ENCODE results near the gene TUBA8. TPM values are rescaled to one million over a fixed set of nuclear protein-coding genes. Genes with fewer than 3 reads are reported as not detected.

The TUBA8 gene
- total RNA-seq, 2 experiments from 2014 or later, result 0.25 TPM; not detected in 1

DNA sequence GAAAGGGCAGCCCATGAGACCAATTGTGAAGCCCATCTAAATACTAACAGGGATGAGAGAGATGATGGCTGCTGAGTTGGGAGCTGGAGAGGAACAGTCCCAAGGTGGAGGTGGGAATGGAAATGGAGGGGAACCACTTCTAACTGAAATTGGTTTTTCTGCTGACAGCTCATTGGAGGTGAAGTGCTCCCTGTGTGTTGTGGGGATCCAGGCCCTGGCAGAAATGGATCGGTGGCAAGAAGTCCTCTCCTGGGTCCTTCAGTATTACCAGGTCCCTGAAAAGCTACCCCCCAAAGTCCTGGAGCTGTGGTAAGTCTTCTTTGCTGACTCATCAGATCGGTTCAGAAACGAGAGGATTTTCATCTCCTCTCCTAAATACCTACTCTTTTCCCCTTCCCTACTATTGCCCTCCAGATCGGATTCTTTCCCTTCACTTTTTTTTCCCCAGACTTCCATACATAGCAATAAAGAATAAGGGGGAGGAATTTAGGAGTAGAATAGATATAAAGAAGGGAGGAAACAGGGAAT, 30.8 kb upstream of the TUBA8 start:
- peaks cover 47% of the 10 kb centered on the region for H3K4me1 Mint-ChIP-seq (ENCODE audit: low read depth)
- no peaks in the 10 kb centered on the region for H3K27me3 Mint-ChIP-seq (ENCODE audit: low read depth)
- H3K4me3 Mint-ChIP-seq, result peak overlapping the region; percentile 99
- CTCF ChIA-PET, result interaction anchor here (0.5 to 2.6 kb wide), 5 partner anchors 11 to 73 kb away, joined by 3 to 5 read pairs (median 3); partner anchors contain the start of gene USP18
- H3K36me3 Mint-ChIP-seq (ENCODE audit: low read depth), result peaks cover 48% of the 10 kb centered on the region
- no peaks in the 10 kb centered on the region for H3K9me3 Mint-ChIP-seq
- intact Hi-C loops (cut with micrococcal nuclease), result loop anchor here (5.0 kb wide), 2 partner anchors 57 to 992 kb away; partner anchors contain the start of gene MICAL3
- H3K27ac Mint-ChIP-seq, result peak overlapping the region; percentile 19
- no peak for DNase-seq

DNA sequence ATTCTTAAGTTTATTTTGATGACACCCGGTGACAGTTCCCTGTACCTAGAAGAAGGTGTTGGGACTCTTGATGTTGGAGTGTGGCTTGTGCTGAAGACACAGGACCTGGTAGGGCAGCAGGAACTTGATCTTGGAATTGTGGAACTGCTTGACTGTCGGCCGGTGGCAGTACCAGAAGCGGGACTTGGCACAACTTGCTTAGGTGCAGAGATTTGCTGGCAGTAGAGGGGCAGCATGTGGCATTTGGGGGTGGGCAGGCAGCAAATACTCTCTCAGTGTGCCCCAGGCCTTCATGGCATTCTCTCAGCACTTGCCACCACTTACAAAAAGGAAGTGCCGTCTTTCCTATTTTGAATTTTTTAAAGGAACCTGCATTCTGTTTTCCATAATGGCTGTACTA, 29.2 kb upstream of the TUBA8 start:
- Mint-ChIP-seq H3K4me1 (ENCODE audit: low read depth) (peaks cover 42% of the 10 kb centered on the region), H3K4me3 (no peak overlapping the region), H3K27ac (no peak overlapping the region)

DNA sequence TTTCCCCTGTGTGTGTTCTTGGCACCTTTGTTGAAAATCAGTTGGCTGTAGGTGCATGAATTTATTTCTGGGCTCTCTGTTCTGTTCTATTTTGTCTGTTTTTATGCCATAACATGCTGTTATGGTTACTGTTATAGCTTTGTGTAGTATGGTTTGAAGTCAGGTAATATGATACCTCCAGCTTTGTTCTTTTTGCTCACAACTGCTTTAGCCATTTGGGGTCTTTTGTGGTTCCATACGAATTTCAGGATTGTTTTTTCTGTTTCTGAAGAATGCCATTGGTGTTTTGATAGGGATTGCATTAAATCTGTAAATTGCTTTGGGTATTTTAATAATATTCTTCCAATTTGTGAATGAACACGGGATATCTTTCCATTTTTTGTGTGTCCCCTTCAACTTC, 28.1 kb upstream of the TUBA8 start:
- H3K36me3 Mint-ChIP-seq (ENCODE audit: low read depth), result peaks cover 58% of the 10 kb centered on the region
- no peak for DNase-seq
- H3K27me3 Mint-ChIP-seq (ENCODE audit: low read depth), result no peaks in the 10 kb centered on the region
- intact Hi-C loops (cut with micrococcal nuclease), result no loop called here
- H3K4me1 Mint-ChIP-seq (ENCODE audit: low read depth), result peaks cover 36% of the 10 kb centered on the region
- CTCF ChIA-PET, result no interaction called here
- H3K4me3 Mint-ChIP-seq, result no peak overlapping the region
- H3K9me3 Mint-ChIP-seq, result no peaks in the 10 kb centered on the region
- H3K27ac Mint-ChIP-seq, result no peak overlapping the region

More for the DNA sequence above, 29.2 kb upstream of the TUBA8 start:
- no peaks in the 10 kb centered on the region for H3K9me3 Mint-ChIP-seq
- DNase-seq, result no peak
- CTCF ChIA-PET, result no interaction called here
- H3K36me3 Mint-ChIP-seq (ENCODE audit: low read depth), result peaks cover 58% of the 10 kb centered on the region
- H3K27me3 Mint-ChIP-seq (ENCODE audit: low read depth), result no peaks in the 10 kb centered on the region
- intact Hi-C loops (cut with micrococcal nuclease), result no loop called here

DNA sequence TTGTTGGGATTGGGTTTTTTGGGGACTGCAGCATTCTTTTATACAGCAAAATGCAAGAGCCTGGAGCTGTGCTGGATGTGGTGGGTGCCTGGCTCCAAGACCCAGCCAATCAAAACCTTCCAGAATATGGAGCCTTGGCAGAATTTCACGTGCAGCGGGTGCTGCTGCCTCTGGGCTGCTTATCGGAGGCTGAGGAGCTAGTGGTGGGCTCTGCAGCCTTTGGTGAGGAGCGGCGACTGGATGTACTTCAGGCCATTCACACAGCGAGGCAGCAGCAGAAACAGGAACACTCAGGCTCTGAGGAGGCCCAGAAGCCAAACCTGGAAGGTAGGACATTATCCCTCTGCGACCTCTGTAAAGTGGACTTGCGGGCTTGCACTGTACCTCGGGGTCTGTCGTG, 27.2 kb upstream of the TUBA8 start:
- Mint-ChIP-seq H3K4me1 (ENCODE audit: low read depth) (peaks cover 34% of the 10 kb centered on the region), H3K4me3 (no peak overlapping the region), H3K27me3 (ENCODE audit: low read depth) (no peaks in the 10 kb centered on the region), H3K27ac (no peak overlapping the region), H3K36me3 (ENCODE audit: low read depth) (peaks cover 56% of the 10 kb centered on the region), H3K9me3 (no peaks in the 10 kb centered on the region)
- CTCF ChIA-PET, result no interaction called here
- intact Hi-C loops (cut with micrococcal nuclease), result no loop called here
- no peak for DNase-seq

DNA sequence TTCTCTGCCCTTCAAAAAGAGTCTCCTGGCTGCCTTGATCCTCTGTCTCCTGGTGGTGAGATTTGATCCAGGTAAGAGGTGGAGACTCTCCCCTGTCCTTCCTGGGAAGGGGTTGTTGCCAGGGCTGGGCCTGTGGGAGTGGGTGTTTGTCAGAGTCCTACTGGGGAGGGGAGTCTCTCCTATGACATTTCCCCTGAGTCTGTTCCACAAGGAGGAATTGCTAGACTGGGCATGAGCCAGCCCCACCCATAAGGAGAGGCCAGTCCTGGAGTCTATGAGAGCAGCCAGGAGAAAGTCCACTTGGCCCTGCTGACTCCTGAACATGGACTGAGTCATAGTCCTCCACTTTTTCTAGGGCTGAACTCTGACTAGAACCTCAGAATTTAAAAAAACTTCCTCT, 25.4 kb upstream of the TUBA8 start:
- DNase-seq, result no peak
- Mint-ChIP-seq H3K27ac (no peak overlapping the region), H3K4me3 (no peak overlapping the region), H3K9me3 (no peaks in the 10 kb centered on the region), H3K27me3 (ENCODE audit: low read depth) (no peaks in the 10 kb centered on the region), H3K36me3 (ENCODE audit: low read depth) (peaks cover 48% of the 10 kb centered on the region), H3K4me1 (ENCODE audit: low read depth) (peaks cover 25% of the 10 kb centered on the region)
- intact Hi-C loops (cut with micrococcal nuclease), result no loop called here
- CTCF ChIA-PET, result no interaction called here

DNA sequence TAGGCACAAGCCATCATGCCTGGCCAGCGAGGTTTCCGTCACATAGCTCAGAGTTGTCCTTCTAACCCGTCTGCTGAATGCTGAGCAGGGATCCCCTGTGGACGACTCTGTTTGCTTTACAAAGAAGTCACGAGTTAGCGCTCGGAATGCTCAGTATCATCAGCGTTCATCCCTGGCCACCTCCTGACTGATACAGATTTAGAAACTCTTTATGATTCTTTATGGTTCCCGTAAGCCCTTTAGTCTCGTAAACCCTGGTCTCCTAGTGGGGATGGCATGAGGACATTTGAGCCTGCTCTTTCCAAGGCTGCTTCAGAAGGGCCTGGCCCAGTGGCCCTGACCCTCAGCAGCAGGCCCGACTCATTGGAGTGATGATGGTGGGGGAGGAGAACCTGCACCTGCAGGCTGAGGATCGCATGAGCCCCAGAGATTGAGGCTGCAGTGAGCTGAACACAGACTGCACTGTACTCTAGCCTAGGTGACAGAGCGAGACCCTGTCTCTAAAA, 23.2 kb upstream of the TUBA8 start:
- intact Hi-C loops (cut with micrococcal nuclease), result no loop called here
- H3K9me3 Mint-ChIP-seq, result no peaks in the 10 kb centered on the region
- CTCF ChIA-PET, result interaction anchor here (1.2 kb wide), 1 partner anchor 15 kb away, joined by 3 read pairs; no protein-coding TSS in a partner anchor
- peaks cover 18% of the 10 kb centered on the region for H3K4me1 Mint-ChIP-seq (ENCODE audit: low read depth)
- no peak for DNase-seq
- H3K36me3 Mint-ChIP-seq (ENCODE audit: low read depth), result peaks cover 40% of the 10 kb centered on the region
- no peak overlapping the region for H3K27ac Mint-ChIP-seq
- no peaks in the 10 kb centered on the region for H3K27me3 Mint-ChIP-seq (ENCODE audit: low read depth)
- no peak overlapping the region for H3K4me3 Mint-ChIP-seq

DNA sequence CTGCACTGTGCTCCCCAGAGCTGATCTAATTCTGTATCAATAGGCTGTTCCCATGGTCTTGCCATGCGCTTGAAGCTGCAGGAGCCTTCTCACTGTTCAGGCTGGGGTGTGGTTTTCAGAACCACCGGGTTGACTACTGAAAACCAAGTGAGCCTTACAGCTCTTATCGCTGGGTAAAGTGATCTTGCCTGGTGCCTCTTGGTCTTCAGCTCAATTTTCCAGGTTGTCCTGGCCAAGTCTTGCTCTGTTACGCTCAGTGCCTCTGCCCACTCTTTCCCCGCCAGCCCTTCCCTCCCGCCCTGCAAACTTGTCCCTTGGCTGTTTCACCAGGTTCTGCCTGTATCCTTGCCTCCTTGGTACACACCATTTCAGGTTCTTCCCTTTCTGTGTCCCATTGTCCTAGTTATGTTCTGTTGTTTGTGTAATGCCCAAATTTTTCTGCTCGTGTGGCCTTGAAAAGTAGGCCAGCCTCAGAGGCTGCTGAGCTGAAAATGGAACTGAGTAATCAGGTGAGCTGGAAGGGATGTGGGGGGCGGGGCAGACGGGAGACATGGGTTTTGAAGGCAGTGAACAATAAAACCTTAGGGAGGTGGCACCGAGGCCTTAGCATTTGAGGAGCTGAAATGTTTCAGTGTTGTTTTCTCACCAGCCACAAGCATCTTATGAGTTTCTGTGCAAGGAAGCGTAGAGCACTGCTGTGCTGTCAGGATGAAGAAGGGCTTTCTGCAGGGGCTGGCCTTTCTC, 21.6 kb upstream of the TUBA8 start:
- no peaks in the 10 kb centered on the region for H3K27me3 Mint-ChIP-seq (ENCODE audit: low read depth)
- intact Hi-C loops (cut with micrococcal nuclease), result no loop called here
- peak; percentile 31 for DNase-seq

DNA sequence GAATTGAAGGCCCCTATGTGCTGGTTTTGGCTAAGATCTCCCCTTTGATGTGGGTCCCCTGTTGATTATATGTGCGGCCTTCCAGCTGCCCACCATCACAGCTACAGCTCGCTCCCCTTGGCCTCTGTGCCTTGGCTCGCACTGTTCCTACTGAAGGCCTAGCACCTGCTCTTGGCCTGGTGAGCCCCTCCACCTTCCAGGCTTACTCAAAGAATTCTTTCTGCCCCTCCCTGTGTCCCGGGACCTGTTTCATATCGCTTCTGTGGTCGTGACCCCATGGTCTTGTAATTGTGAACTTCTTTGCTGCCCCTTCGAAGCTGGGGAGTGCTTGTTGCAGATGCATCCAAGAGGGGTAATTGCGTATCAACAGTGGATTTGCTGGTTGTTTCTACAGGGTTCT, 20.3 kb upstream of the TUBA8 start:
- Mint-ChIP-seq H3K36me3 (ENCODE audit: low read depth) (peaks cover 26% of the 10 kb centered on the region), H3K27me3 (ENCODE audit: low read depth) (no peaks in the 10 kb centered on the region), H3K4me1 (ENCODE audit: low read depth) (peaks cover 20% of the 10 kb centered on the region), H3K4me3 (no peak overlapping the region), H3K27ac (no peak overlapping the region), H3K9me3 (no peaks in the 10 kb centered on the region)
- CTCF ChIA-PET, result interaction anchor here (1.1 to 2.0 kb wide), 2 partner anchors 11 to 13 kb away, joined by 5 read pairs; partner anchors contain the start of gene PEX26
- intact Hi-C loops (cut with micrococcal nuclease), result no loop called here
- no peak for DNase-seq

More for the DNA sequence above, 21.6 kb upstream of the TUBA8 start:
- Mint-ChIP-seq H3K4me1 (ENCODE audit: low read depth) (peaks cover 17% of the 10 kb centered on the region), H3K27ac (peak overlapping the region; percentile 56), H3K9me3 (no peaks in the 10 kb centered on the region), H3K36me3 (ENCODE audit: low read depth) (peaks cover 27% of the 10 kb centered on the region), H3K4me3 (no peak overlapping the region)
- CTCF ChIA-PET, result interaction anchor here (0.7 to 1.1 kb wide), 3 partner anchors 11 to 13 kb away, joined by 3 to 6 read pairs (median 5); partner anchors contain the start of gene PEX26

DNA sequence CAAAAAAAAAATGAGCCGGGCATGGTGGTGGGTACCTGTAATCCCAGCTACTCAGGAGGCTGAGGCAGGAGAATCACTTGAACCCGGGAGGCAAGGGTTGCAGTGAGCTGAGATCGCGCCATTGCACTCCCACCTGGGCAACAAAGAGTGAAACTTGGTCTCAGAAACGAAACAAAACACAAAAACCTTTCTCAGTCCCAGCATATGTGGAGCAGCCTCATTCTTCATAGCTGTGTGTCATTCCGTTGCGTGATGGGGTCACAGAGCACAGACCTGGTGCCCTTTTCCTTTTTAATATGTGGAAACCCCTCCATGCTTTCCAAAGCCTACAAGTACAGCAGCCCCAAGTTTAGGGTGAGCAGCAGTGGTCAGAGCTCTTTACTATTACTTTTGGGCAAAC, 19.1 kb upstream of the TUBA8 start:
- CTCF ChIA-PET, result interaction anchor here (0.6 to 2.0 kb wide), 3 partner anchors 13 to 58 kb away, joined by 4 to 5 read pairs (median 4); partner anchors contain the start of genes PEX26 and USP18
- Mint-ChIP-seq H3K27me3 (ENCODE audit: low read depth) (no peaks in the 10 kb centered on the region), H3K36me3 (ENCODE audit: low read depth) (peaks cover 28% of the 10 kb centered on the region), H3K9me3 (no peaks in the 10 kb centered on the region), H3K4me1 (ENCODE audit: low read depth) (peaks cover 28% of the 10 kb centered on the region), H3K4me3 (no peak overlapping the region), H3K27ac (no peak overlapping the region)
- DNase-seq, result no peak
- intact Hi-C loops (cut with micrococcal nuclease), result no loop called here

DNA sequence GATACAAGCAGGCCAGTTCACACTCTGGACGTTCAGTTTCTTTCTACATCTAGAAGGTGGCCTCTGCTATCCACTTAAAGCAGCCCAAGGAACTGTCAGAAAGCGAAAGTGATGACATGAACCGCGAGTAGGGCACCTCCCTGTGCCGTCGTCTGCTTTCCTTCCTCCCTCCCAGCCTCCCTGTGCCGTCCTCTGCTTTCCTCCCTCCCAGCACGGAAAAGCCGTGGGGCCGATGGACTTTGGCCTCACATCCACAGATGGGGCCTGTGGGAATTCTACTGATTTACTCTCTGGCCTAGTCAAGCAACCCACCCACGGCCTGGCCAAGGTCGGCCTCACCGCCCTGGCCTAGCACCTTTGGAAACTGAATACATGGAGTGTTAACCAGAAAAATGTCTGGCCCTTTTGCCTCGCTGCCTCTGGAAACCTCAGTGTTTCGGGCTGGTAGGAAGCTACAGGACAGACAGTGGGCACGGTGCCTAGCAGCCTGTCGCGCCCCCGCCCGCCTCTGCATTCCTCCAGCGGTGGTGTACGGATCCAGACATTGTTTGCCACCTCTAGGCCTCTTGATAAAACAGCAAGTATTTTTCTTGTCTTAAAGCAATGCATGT, 18.6 kb upstream of the TUBA8 start:
- CTCF ChIA-PET, result interaction anchor here (0.6 to 2.0 kb wide), 4 partner anchors 13 to 262 kb away, joined by 3 to 5 read pairs (median 4); partner anchors contain the start of genes PEX26 and USP18
- intact Hi-C loops (cut with micrococcal nuclease), result no loop called here
- H3K36me3 Mint-ChIP-seq (ENCODE audit: low read depth), result peaks cover 31% of the 10 kb centered on the region
- H3K9me3 Mint-ChIP-seq, result peaks cover 3% of the 10 kb centered on the region
- H3K4me3 Mint-ChIP-seq, result no peak overlapping the region
- H3K27me3 Mint-ChIP-seq (ENCODE audit: low read depth), result no peaks in the 10 kb centered on the region
- no peak overlapping the region for H3K27ac Mint-ChIP-seq
- DNase-seq, result no peak
- peaks cover 33% of the 10 kb centered on the region for H3K4me1 Mint-ChIP-seq (ENCODE audit: low read depth)

DNA sequence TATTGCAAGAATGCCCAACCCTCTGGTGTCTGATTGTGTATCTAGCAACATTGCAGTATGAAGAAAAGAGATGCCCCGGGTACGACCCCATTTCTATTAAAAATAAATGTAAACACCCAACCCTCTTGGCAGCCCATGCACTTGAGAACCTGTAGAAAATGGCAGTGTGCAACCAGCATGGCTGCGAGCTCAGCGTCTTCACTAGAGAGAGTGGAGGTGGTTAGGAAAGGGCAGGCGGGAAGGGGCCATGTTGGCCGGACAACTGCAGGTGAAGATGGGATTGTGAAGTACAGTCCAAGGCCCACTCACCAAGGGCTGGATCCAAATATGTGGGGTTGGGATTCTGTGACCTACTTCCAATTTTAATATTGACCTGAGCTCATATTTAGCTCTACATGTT, 16.9 kb upstream of the TUBA8 start:
- Mint-ChIP-seq H3K4me1 (ENCODE audit: low read depth) (peaks cover 34% of the 10 kb centered on the region), H3K4me3 (no peak overlapping the region), H3K9me3 (peaks cover 3% of the 10 kb centered on the region), H3K27ac (no peak overlapping the region), H3K36me3 (ENCODE audit: low read depth) (peaks cover 31% of the 10 kb centered on the region), H3K27me3 (ENCODE audit: low read depth) (no peaks in the 10 kb centered on the region)
- no peak for DNase-seq
- CTCF ChIA-PET, result interaction anchor here (0.6 to 0.8 kb wide), 3 partner anchors 12 to 129 kb away, joined by 3 to 5 read pairs (median 5); partner anchors contain the start of gene PEX26
- intact Hi-C loops (cut with micrococcal nuclease), result no loop called here

DNA sequence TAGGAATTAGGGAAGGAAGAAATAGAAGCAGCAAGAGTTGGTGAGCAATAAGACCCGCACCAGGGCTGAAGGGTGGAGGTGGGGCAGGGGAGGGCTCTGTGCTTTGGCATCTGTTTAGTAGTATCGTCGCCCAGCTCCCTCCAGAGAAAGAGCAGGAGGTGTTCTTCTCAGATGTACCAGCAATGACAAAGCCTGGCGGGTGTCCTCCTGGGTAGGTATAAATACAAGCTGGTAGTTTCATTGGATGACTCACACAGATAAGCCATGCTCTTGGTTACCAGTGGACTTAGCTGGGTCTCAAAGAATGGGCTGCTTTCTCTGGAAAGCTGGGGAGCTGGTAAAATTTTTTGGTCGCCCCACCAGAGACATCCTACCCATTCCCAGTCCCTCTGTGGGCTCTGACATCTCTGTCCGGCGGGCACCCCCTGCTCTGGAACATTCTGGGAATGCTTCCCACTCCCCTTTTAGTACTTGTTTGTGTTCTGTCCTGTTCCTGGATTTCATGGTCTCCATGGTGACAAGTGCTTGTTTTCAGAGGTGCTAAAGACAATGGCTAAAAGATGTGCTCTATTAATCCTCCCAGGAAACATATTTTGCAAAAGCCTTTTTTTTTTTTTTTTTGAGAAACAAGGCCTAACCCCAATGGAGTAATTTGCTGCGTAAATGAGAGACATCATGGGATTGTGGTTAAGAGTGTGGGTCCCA, 15.4 kb upstream of the TUBA8 start:
- intact Hi-C loops (cut with micrococcal nuclease), result no loop called here
- no peak for DNase-seq
- Mint-ChIP-seq H3K36me3 (ENCODE audit: low read depth) (peaks cover 31% of the 10 kb centered on the region), H3K27ac (no peak overlapping the region), H3K9me3 (peaks cover 3% of the 10 kb centered on the region), H3K4me3 (no peak overlapping the region), H3K4me1 (ENCODE audit: low read depth) (peaks cover 28% of the 10 kb centered on the region), H3K27me3 (ENCODE audit: low read depth) (no peaks in the 10 kb centered on the region)
- CTCF ChIA-PET, result interaction anchor here (0.6 to 1.2 kb wide), 2 partner anchors 11 to 67 kb away, joined by 4 to 6 read pairs; no protein-coding TSS in a partner anchor
